GM19043 (cell line): ENCODE data around the gene SERTAD4.
"Not testable (repeated sequence)": the region's sequence is repeated elsewhere in the genome, so short reads cannot be mapped to it uniquely, and the experiment has no call there.

ENCODE experiments used
- ATAC-seq: cut with Tn5 transposase; IDR thresholded peaks from one replicate; pipeline ENCODE4 v1.9.1; 2021; ENCODE audit warnings: low read depth; ENCODE audit not compliant: unreplicated experiment

SERTAD4 gene

GRCh38 chr1:210232511-210233215 lies at the start of gene SERTAD4:
Gene SERTAD4, plus strand, starts transcription at chr1:210232796. Its CDS starts 5,165 bp downstream, at chr1:210237961.
- no peak for ATAC-seq

GRCh38 chr1:210185063-210185462 lies 47.5 kb upstream of the SERTAD4 start:
- no peak for ATAC-seq

- ATAC-seq, result not testable (repeated sequence)
These were observed 44.6 kb upstream of the SERTAD4 start for GRCh38 chr1:210187849-210188606.

- no peak for ATAC-seq
These were observed 43.2 kb upstream of the SERTAD4 start for GRCh38 chr1:210189426-210189825.

- ATAC-seq, result no peak
These were observed 36.9 kb upstream of the SERTAD4 start for GRCh38 chr1:210195635-210196160.

GRCh38 chr1:210196266-210196665 lies 36.3 kb upstream of the SERTAD4 start:
- not testable (repeated sequence) for ATAC-seq

GRCh38 chr1:210198840-210199239 lies 33.8 kb upstream of the SERTAD4 start:
- no peak for ATAC-seq

- ATAC-seq, result no peak
These were observed 32.4 kb upstream of the SERTAD4 start for GRCh38 chr1:210200124-210200736.

GRCh38 chr1:210201681-210202080 lies 30.9 kb upstream of the SERTAD4 start:
- ATAC-seq, result no peak

GRCh38 chr1:210207597-210208450 lies 24.8 kb upstream of the SERTAD4 start:
- ATAC-seq, result no peak

- ATAC-seq, result no peak
These were observed 19.3 kb upstream of the SERTAD4 start for GRCh38 chr1:210213335-210213734.

GRCh38 chr1:210214573-210215409 lies 17.8 kb upstream of the SERTAD4 start:
- ATAC-seq, result no peak

GRCh38 chr1:210217482-210217881 lies 15.1 kb upstream of the SERTAD4 start:
- ATAC-seq, result no peak

- ATAC-seq, result no peak
These were observed 14.5 kb upstream of the SERTAD4 start for GRCh38 chr1:210218047-210218446.

GRCh38 chr1:210222340-210223006 lies 10.1 kb upstream of the SERTAD4 start:
- ATAC-seq, result no peak

- ATAC-seq, result no peak
These were observed 9.2 kb upstream of the SERTAD4 start for GRCh38 chr1:210223226-210223904.

GRCh38 chr1:210228158-210228557 lies 4.4 kb upstream of the SERTAD4 start:
- ATAC-seq, result no peak

- ATAC-seq, result no peak
These were observed 2.4 kb upstream of the SERTAD4 start for GRCh38 chr1:210230149-210230695.
